PC-9 (cell line): ENCODE data around the gene DNAAF3. TPM values are rescaled to one million over a fixed set of nuclear protein-coding genes. Genes with fewer than 3 reads are reported as not detected.
A peak's percentile ranks its signal among the peaks of the same experiment; 100 is the strongest.

Experiments
- BruUV-seq: library from RNA; stranded (reverse); fragments of 400-500 nt; replicated peaks from 2 replicates; lab custom pipeline; 2021; lab: Mats Ljungman, UMichigan
- CTCF ChIA-PET: fragments of 300-600 bp; sonication (Branson Sonifier 250); formaldehyde crosslinking; loops from one replicate; lab custom pipeline; 2022; ENCODE audit warnings: antibody characterized with exemption; lab: Charles Lee
- POLR2A ChIA-PET: fragments of 300-600 bp; sonication (Branson Sonifier 250); formaldehyde crosslinking; loops from one replicate; lab custom pipeline; 2022; ENCODE audit warnings: antibody characterized with exemption; ENCODE audit not compliant: unreplicated experiment; lab: Charles Lee
- DNase-seq, 2 experiments: peaks; one replicate each; pipeline versions ENCODE4 v3.0.0 to v3.0.0-alpha.2; 2015 to 2022; ENCODE audit warnings: mixed read lengths in 1 of 2
- H2AFZ ChIP-seq: fragments of 200-600 bp; sonication (generic); 2 replicates; pipeline ENCODE4 v1.8.1; 2017; ENCODE audit warnings: antibody characterized with exemption
- H3F3A ChIP-seq: fragments of 200-600 bp; sonication (generic); 2 replicates; pipeline ENCODE4 v1.8.1; 2017; ENCODE audit warnings: antibody characterized with exemption, mild to moderate bottlenecking, low read depth; ENCODE audit not compliant: insufficient read depth
- H3K27ac ChIP-seq: fragments of 200-600 bp; sonication (generic); 2 replicates; pipeline ENCODE4 v1.6.1; 2016; ENCODE audit warnings: mixed run types
- H3K27me3 ChIP-seq: fragments of 200-600 bp; sonication (generic); 2 replicates; pipeline ENCODE4 v1.6.1; 2016; ENCODE audit warnings: low read depth, mixed run types; ENCODE audit not compliant: insufficient read depth
- H3K36me3 ChIP-seq: fragments of 200-600 bp; sonication (generic); 2 replicates; pipeline ENCODE4 v1.6.1; 2016; ENCODE audit warnings: low read depth, mixed run types
- H3K4me1 ChIP-seq: fragments of 200-600 bp; sonication (generic); replicated peaks from 2 replicates; pipeline ENCODE4 v1.6.1; 2016; ENCODE audit warnings: mixed run types; ENCODE audit not compliant: insufficient read depth
- H3K4me2 ChIP-seq: fragments of 200-600 bp; sonication (generic); 2 replicates; pipeline ENCODE4 v1.6.1; 2017; ENCODE audit warnings: mixed run types
- H3K4me3 ChIP-seq: fragments of 200-600 bp; sonication (generic); 2 replicates; pipeline ENCODE4 v1.6.1; 2016; ENCODE audit warnings: mixed run types
- H3K79me2 ChIP-seq: fragments of 200-600 bp; sonication (generic); 2 replicates; pipeline ENCODE4 v1.6.1; 2017; ENCODE audit warnings: low read depth, mixed run types
- H3K9me2 ChIP-seq: fragments of 200-600 bp; sonication (generic); 2 replicates; pipeline ENCODE4 v1.8.1; 2017; ENCODE audit warnings: mild to moderate bottlenecking; ENCODE audit not compliant: insufficient read depth
- H3K9me3 ChIP-seq: fragments of 200-600 bp; sonication (generic); 2 replicates; pipeline ENCODE4 v1.8.1; 2016; ENCODE audit warnings: low read depth; ENCODE audit not compliant: insufficient read depth
- H4K20me1 ChIP-seq: fragments of 200-600 bp; sonication (generic); 2 replicates; pipeline ENCODE4 v1.8.1; 2017; ENCODE audit not compliant: insufficient read depth
- EZH2 ChIP-seq: fragments of 200-600 bp; sonication (generic); IDR thresholded peaks from 2 replicates; pipeline ENCODE4 v1.8.0; 2017; ENCODE audit warnings: antibody characterized with exemption, low read depth
- intact Hi-C: fragments of 100-400 bp; cut with micrococcal nuclease; formaldehyde crosslinking; loops from one replicate; pipeline ENCODE4 v1.10.0; 2022; ENCODE audit not compliant: unreplicated experiment
- total RNA-seq: library from RNA; stranded (reverse); gene quantifications from 2 replicates; pipeline ENCODE4 v1.2.3, GENCODE V29; 2021
- TF ChIP-seq, protein P1 (sequence below): fragments of 200-600 bp; sonication (generic); conservative IDR thresholded peaks from 2 replicates; pipeline ENCODE4 v1.6.1; 2017; ENCODE audit warnings: mixed run types, antibody characterized with exemption, mild to moderate bottlenecking, moderate library complexity

The DNAAF3 gene
- total RNA-seq, 1 experiment from 2014 or later = 51.8 TPM

DNA sequence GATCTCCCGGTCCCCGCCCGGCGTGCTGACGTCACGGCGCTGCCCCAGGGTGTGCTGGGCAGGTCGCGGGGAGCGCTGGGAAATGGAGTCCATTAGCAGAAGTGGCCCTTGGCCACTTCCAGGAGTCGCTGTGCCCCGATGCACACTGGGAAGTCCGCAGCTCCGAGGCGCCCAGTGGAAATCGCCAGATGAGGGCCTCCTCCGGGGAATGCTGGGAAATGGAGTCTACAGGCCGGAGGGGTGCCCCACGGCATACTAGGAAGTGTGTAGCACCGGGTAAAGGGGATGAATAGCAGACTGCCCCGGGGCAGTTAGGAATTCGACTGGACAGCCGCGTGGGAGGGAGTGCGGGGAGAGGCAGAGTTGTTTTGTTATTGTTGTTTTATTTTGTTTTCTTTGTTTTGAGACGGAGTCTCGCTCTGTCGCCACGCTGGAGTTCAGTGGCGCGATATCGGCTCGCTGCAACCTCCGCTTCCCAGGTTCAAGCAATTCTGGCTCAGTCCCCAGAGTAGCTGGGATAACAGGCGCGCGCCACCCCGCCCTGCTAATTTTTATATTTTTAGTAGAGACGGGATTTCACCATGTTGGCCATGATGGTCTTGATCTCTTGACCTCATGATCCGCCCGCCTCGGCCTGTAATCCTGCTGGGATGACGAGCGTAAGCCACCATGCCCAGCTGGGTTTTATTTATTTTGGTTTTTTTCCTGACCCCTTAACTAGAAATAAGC, 48.6 kb downstream of the DNAAF3 start:
- H3K36me3 ChIP-seq = no peaks in the 10 kb centered on the region
- no peaks in the 10 kb centered on the region for H3K9me2 ChIP-seq
- no peaks in the 10 kb centered on the region for H3K27me3 ChIP-seq
- intact Hi-C loops = loop anchor here (1.0 to 2.0 kb wide), 4 partner anchors 49 to 221 kb away; partner anchors contain the start of genes DNAAF3 and KMT5C
- DNase-seq = peak; percentile 98 to 99
- no TSS peak for BruUV-seq
- H3K4me3 ChIP-seq = peak overlapping the region; percentile 59
- no peaks in the 10 kb centered on the region for H3K9me3 ChIP-seq
- H3K27ac ChIP-seq = peak overlapping the region; percentile 47
- peaks cover 22% of the 10 kb centered on the region for H3K4me1 ChIP-seq
- ChIA-PET CTCF (interaction anchor here (0.6 kb wide), 4 partner anchors 28 to 386 kb away, joined by 3 to 8 read pairs (median 3); no protein-coding TSS in a partner anchor), POLR2A (interaction anchor here (0.5 to 1.0 kb wide), 10 partner anchors 17 to 654 kb away, joined by 3 to 22 read pairs (median 10); partner anchors contain the start of genes FIZ1, LENG9 and PPP6R1)
- H2AFZ ChIP-seq = peak overlapping the region; percentile 80
- peaks cover 18% of the 10 kb centered on the region for H3F3A ChIP-seq
- no peak for TF ChIP-seq EZH2
- TF ChIP-seq, protein P1, sequence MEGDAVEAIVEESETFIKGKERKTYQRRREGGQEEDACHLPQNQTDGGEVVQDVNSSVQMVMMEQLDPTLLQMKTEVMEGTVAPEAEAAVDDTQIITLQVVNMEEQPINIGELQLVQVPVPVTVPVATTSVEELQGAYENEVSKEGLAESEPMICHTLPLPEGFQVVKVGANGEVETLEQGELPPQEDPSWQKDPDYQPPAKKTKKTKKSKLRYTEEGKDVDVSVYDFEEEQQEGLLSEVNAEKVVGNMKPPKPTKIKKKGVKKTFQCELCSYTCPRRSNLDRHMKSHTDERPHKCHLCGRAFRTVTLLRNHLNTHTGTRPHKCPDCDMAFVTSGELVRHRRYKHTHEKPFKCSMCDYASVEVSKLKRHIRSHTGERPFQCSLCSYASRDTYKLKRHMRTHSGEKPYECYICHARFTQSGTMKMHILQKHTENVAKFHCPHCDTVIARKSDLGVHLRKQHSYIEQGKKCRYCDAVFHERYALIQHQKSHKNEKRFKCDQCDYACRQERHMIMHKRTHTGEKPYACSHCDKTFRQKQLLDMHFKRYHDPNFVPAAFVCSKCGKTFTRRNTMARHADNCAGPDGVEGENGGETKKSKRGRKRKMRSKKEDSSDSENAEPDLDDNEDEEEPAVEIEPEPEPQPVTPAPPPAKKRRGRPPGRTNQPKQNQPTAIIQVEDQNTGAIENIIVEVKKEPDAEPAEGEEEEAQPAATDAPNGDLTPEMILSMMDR = no peak; the same call in 1 of the 2 replicates
- peaks cover 37% of the 10 kb centered on the region for H4K20me1 ChIP-seq
- H3K79me2 ChIP-seq = peaks cover 43% of the 10 kb centered on the region
- H3K4me2 ChIP-seq = peak overlapping the region; percentile 91

DNA sequence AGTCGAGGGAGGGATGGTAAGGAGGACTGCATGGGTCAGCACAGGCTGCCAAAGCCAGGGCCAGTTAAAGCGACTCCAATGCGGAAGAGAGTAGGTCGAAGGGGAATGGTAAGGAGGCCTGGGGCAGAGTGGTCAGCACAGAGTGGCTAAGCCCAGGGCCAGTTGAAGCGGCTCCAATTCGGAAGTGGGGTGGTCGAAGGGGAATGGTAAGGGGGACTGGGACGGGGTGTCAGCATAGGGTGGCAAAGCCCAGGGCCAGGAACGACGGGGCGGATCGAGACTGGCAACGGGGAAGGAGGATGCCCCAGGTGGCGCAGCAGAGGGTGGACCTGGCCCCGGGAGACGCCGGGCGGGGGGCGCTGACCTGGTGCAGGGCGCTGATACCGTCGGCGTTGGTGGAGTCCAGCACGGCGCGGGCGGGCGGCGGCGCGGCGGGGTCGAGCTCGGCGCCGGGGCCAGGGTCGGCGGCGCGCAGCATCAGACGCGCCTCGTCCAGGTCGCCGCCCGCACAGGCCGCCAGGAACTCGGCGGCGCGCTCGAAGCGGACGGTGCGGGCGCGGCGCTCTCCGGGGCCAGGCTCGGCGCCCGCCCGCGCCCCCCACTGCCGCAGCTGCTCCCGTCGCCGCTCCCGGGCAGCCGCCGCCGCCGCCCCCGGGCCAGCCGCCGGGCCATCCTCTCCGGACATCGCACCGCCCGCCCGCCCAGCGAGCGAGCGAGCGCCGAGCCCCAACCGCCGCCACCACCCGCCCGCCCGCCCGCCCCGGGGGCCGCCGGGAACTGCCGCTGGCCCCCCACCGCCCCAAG, 49.4 kb downstream of the DNAAF3 start, which contains the start of gene PPP1R12C:
TSS of gene PPP1R12C (minus strand) at position 779 of the 804 bp plus-strand sequence. CDS start at position 685, 94 bp downstream.
- Histone ChIP-seq H3K9me3 (no peaks in the 10 kb centered on the region), H4K20me1 (peaks cover 44% of the 10 kb centered on the region), H3K27ac (peak within 1 kb of the TSS; percentile 47), H3F3A (peaks cover 18% of the 10 kb centered on the region), H2AFZ (peak within 1 kb of the TSS; percentile 89), H3K4me1 (peaks cover 22% of the 10 kb centered on the region), H3K36me3 (no peaks in the 10 kb centered on the region), H3K9me2 (no peaks in the 10 kb centered on the region), H3K4me2 (peak within 1 kb of the TSS; percentile 100), H3K27me3 (no peaks in the 10 kb centered on the region), H3K4me3 (peak within 1 kb of the TSS; percentile 99), H3K79me2 (peaks cover 50% of the 10 kb centered on the region)
- ChIA-PET POLR2A (interaction anchor here (0.6 to 1.0 kb wide), 6 partner anchors 30 to 483 kb away, joined by 4 to 22 read pairs (median 10); partner anchors contain the start of genes FIZ1 and PPP6R1), CTCF (interaction anchor here (0.6 to 0.7 kb wide), 3 partner anchors 37 to 423 kb away, joined by 3 to 8 read pairs (median 5); no protein-coding TSS in a partner anchor)
- TF ChIP-seq, protein P1 = no peak
- no peak for TF ChIP-seq EZH2
- intact Hi-C loops = loop anchor here (1.0 to 2.0 kb wide), 4 partner anchors 48 to 222 kb away; partner anchors contain the start of genes DNAAF3 and KMT5C
- no TSS peak for BruUV-seq
- no peak for DNase-seq
